ENCODE data around the gene DDOST. TPM values are rescaled to one million over a fixed set of nuclear protein-coding genes. Genes with fewer than 3 reads are reported as not detected.

The DDOST gene
- total RNA-seq, 2 experiments from 2014 or later, result 96.1 to 101 TPM

DNA sequence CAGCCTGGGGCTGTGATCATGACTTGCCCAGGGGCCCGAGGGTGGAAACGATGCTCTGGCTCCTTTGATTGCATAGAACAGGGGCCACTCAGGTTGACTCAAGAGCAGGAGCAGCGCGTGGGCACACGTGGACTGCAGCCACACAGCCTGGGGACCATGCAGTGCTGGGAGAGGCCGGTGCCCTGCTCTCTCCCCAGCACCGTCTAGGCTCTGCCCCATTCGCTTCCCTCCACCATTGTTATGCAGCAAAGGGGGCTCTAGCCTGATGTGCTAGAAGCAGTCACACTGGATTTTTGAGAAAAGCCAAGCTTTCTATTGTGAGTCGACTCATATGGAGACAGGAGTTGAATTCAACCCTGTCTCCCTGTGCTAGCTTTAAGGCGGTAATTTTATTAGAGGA is 19.2 kb downstream of the DDOST start:
- ATAC-seq (ENCODE audit: poor library complexity) (no peak), DNase-seq (no peak)
- Mint-ChIP-seq H3K27ac (no peak overlapping the region), H3K27me3 (no peaks in the 10 kb centered on the region), H3K36me3 (ENCODE audit: low read depth) (peaks cover 54% of the 10 kb centered on the region), H3K4me1 (ENCODE audit: low read depth) (peaks cover 6% of the 10 kb centered on the region), H3K4me3 (no peak overlapping the region), H3K9me3 (no peaks in the 10 kb centered on the region)
- Histone ChIP-seq H3K27ac (ENCODE audit: low read depth in 1 of 2, low read length in 2 of 2) (no peak overlapping the region), H3K27me3 (ENCODE audit: control insufficient read depth in 1 of 2, insufficient read depth in 2 of 2, low read length in 2 of 2) (no peaks in the 10 kb centered on the region), H3K36me3 (ENCODE audit: insufficient read depth, low read length) (peaks cover 45% of the 10 kb centered on the region), H3K9me3 (ENCODE audit: control insufficient read depth in 1 of 2, insufficient read depth in 1 of 2, low read length in 2 of 2) (no peaks in the 10 kb centered on the region), H3K4me3 (ENCODE audit: low read length) (no peak overlapping the region), H3K4me1 (ENCODE audit: insufficient read depth, low read length) (no peaks in the 10 kb centered on the region)
- intact Hi-C loops (cut with DNase I, micrococcal nuclease), result loop anchor here in 1 of 2 experiments (10.0 kb wide), 1 partner anchor 427 kb away; no protein-coding TSS in a partner anchor
- CTCF ChIA-PET, result no interaction called here
- POLR2A ChIA-PET, result interaction anchor here (1.0 kb wide), 1 partner anchor 8 kb away, joined by 3 read pairs; no protein-coding TSS in a partner anchor
- TF ChIP-seq, protein P1, sequence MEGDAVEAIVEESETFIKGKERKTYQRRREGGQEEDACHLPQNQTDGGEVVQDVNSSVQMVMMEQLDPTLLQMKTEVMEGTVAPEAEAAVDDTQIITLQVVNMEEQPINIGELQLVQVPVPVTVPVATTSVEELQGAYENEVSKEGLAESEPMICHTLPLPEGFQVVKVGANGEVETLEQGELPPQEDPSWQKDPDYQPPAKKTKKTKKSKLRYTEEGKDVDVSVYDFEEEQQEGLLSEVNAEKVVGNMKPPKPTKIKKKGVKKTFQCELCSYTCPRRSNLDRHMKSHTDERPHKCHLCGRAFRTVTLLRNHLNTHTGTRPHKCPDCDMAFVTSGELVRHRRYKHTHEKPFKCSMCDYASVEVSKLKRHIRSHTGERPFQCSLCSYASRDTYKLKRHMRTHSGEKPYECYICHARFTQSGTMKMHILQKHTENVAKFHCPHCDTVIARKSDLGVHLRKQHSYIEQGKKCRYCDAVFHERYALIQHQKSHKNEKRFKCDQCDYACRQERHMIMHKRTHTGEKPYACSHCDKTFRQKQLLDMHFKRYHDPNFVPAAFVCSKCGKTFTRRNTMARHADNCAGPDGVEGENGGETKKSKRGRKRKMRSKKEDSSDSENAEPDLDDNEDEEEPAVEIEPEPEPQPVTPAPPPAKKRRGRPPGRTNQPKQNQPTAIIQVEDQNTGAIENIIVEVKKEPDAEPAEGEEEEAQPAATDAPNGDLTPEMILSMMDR (IDR thresholded peaks at IDR 0.05), result no peak

DNA sequence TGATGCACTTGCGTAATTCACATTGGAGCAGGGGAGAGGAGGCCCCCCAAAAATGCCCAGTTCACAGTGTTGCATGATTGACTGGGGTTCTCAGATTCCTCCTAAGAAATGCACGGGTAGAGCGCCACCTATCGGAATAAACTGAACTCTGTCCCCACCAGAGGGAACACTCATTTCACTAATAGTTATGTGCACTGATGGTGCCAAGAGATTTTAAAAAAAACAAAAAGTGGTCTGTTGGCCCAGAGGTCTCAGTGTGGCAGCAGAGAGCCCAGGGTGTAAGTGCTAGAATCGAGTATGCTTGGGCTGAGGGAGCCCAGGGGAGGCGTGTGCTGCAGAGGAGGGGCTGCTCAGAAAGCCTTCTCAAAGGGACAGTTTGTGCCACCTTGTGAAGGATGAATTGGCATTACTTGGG is 21.0 kb downstream of the DDOST start:
- ChIA-PET CTCF (no interaction called here), POLR2A (no interaction called here)
- H3K4me1 ChIP-seq (ENCODE audit: insufficient read depth, low read length), result no peaks in the 10 kb centered on the region
- Mint-ChIP-seq H3K27me3 (no peaks in the 10 kb centered on the region), H3K9me3 (no peaks in the 10 kb centered on the region), H3K4me3 (no peak overlapping the region), H3K36me3 (ENCODE audit: low read depth) (peaks cover 54% of the 10 kb centered on the region), H3K27ac (no peak overlapping the region), H3K4me1 (ENCODE audit: low read depth) (peaks cover 6% of the 10 kb centered on the region)
- intact Hi-C loops (cut with DNase I, micrococcal nuclease), result loop anchor here (1.0 to 10.0 kb wide), 2 partner anchors 118 to 425 kb away; no protein-coding TSS in a partner anchor
- peak; percentile 17 to 82 (median 47) for DNase-seq
- peaks cover 37% of the 10 kb centered on the region for H3K36me3 ChIP-seq (ENCODE audit: insufficient read depth, low read length)
- H3K4me3 ChIP-seq (ENCODE audit: low read length), result no peak overlapping the region
- H3K27ac ChIP-seq (ENCODE audit: low read depth in 1 of 2, low read length in 2 of 2), result no peak overlapping the region
- TF ChIP-seq, protein P1 (IDR thresholded peaks at IDR 0.05), result peak; percentile 88
- H3K27me3 ChIP-seq (ENCODE audit: control insufficient read depth in 1 of 2, insufficient read depth in 2 of 2, low read length in 2 of 2), result no peaks in the 10 kb centered on the region
- ATAC-seq (ENCODE audit: poor library complexity), result peak; percentile 88
- no peaks in the 10 kb centered on the region for H3K9me3 ChIP-seq (ENCODE audit: control insufficient read depth in 1 of 2, insufficient read depth in 1 of 2, low read length in 2 of 2)

DNA sequence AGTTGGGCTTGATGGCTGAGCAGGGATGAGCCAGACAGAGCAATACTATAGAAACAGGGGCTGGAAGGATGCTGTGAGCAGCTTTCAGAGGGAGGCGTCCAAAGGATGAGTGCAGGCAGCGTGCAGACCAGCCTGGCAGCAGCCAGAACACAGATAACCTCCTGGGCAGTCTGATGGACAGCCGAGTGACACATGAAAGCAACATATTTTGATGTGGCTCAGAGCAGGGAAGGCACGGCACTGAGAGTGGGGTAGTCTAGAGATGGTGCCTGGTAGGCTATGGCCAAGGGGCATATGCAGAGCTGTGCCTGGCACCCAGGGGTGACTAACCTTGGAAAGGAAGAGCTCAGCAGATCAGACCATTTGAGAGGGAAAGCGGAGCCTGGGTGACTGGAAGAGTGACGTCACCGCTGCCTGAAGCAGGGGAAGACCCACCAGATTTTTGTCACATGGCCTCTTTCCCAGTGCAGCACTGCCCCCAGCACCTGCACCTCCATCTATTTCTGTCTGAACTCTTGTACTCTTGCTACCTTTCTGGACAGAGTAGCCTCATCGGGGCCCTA is 24.3 kb downstream of the DDOST start:
- Histone ChIP-seq H3K9me3 (ENCODE audit: control insufficient read depth in 1 of 2, insufficient read depth in 1 of 2, low read length in 2 of 2) (no peaks in the 10 kb centered on the region), H3K27me3 (ENCODE audit: control insufficient read depth in 1 of 2, insufficient read depth in 2 of 2, low read length in 2 of 2) (no peaks in the 10 kb centered on the region), H3K36me3 (ENCODE audit: insufficient read depth, low read length) (peaks cover 23% of the 10 kb centered on the region), H3K27ac (ENCODE audit: low read depth in 1 of 2, low read length in 2 of 2) (no peak overlapping the region), H3K4me3 (ENCODE audit: low read length) (no peak overlapping the region), H3K4me1 (ENCODE audit: insufficient read depth, low read length) (peaks cover 18% of the 10 kb centered on the region)
- DNase-seq (no peak), ATAC-seq (ENCODE audit: poor library complexity) (no peak)
- no peaks in the 10 kb centered on the region for H3K9me3 Mint-ChIP-seq
- H3K36me3 Mint-ChIP-seq (ENCODE audit: low read depth), result peaks cover 39% of the 10 kb centered on the region
- peak overlapping the region; percentile 10 for H3K4me3 Mint-ChIP-seq
- CTCF ChIA-PET, result no interaction called here
- no peak overlapping the region for H3K27ac Mint-ChIP-seq
- TF ChIP-seq, protein P1 (IDR thresholded peaks at IDR 0.05), result no peak
- H3K4me1 Mint-ChIP-seq (ENCODE audit: low read depth), result peaks cover 18% of the 10 kb centered on the region
- POLR2A ChIA-PET, result interaction anchor here (1.7 kb wide), 1 partner anchor 25 kb away, joined by 4 read pairs; no protein-coding TSS in a partner anchor
- no peaks in the 10 kb centered on the region for H3K27me3 Mint-ChIP-seq
- intact Hi-C loops (cut with DNase I, micrococcal nuclease), result loop anchor here (2.0 to 10.0 kb wide), 2 partner anchors 22 to 722 kb away; no protein-coding TSS in a partner anchor

Measured in CD4-positive, alpha-beta T cell (primary cell).